Measurements from ENCODE around the gene GFRA1.

DNA sequence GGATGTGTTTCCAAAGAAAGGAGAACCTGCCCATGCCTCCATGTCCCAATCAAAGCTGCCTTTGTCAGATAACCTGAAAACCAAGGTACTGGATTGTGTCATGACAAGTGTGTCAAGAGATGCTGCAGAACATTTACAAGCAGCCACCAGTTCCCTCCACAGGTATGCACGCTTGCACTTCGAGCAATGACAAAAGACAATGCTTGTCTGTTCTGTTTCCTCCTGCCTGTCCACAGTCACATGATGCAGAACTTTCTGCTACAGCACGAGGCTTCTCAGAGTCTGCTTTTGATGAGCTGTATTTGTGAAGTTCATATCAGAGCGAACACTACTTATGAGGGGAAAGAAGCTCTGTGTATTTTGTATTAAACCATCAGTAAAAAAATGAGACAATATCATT, 209.9 kb downstream of the GFRA1 start:
- no peak for TF ChIP-seq EZH2 (IDR thresholded peaks at IDR 0.05)
- TF ChIP-seq, protein P1, sequence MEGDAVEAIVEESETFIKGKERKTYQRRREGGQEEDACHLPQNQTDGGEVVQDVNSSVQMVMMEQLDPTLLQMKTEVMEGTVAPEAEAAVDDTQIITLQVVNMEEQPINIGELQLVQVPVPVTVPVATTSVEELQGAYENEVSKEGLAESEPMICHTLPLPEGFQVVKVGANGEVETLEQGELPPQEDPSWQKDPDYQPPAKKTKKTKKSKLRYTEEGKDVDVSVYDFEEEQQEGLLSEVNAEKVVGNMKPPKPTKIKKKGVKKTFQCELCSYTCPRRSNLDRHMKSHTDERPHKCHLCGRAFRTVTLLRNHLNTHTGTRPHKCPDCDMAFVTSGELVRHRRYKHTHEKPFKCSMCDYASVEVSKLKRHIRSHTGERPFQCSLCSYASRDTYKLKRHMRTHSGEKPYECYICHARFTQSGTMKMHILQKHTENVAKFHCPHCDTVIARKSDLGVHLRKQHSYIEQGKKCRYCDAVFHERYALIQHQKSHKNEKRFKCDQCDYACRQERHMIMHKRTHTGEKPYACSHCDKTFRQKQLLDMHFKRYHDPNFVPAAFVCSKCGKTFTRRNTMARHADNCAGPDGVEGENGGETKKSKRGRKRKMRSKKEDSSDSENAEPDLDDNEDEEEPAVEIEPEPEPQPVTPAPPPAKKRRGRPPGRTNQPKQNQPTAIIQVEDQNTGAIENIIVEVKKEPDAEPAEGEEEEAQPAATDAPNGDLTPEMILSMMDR (IDR thresholded peaks at IDR 0.05) = no peak
